Heart right ventricle (tissue), 16 donors: ENCODE measurements around the gene TSPYL2. TPM values are rescaled to one million over a fixed set of nuclear protein-coding genes. Genes with fewer than 3 reads are reported as not detected.

Source experiments
- ATAC-seq, 8 donors: fragments of 200-7000 bp; cut with Tn5 transposase; one replicate each; pipeline ENCODE4 v1.9.1; 2020; ENCODE audit warnings: mild to moderate bottlenecking in 8 of 8, moderate library complexity in 8 of 8, moderate number of reproducible peaks in 1 of 8
- DNase-seq, 2 donors: peaks; one replicate each; pipeline ENCODE4 v3.0.0-alpha.2; 2020
- H3K27ac ChIP-seq, 10 donors: fragments of 200-600 bp; sonication (generic) in 2 of 10; one replicate each; pipeline versions ENCODE4 v1.5.0 to v1.8.0; 2020 to 2022; ENCODE audit warnings: mild to moderate bottlenecking in 3 of 10
- H3K27me3 ChIP-seq, 7 donors: fragments of 200-600 bp; one replicate each; pipeline ENCODE4 v1.8.0; 2021 to 2022; ENCODE audit warnings: mild to moderate bottlenecking in 2 of 7
- H3K36me3 ChIP-seq, 9 donors: fragments of 200-600 bp; sonication (generic) in 1 of 9; one replicate each; pipeline versions ENCODE4 v1.5.0 to v1.8.0; 2020 to 2022; ENCODE audit warnings: mild to moderate bottlenecking in 2 of 9
- H3K4me1 ChIP-seq, 9 donors: fragments of 200-600 bp; sonication (generic) in 1 of 9; one replicate each; pipeline versions ENCODE4 v1.5.0 to v1.8.0; 2020 to 2022; ENCODE audit warnings: mild to moderate bottlenecking in 4 of 9
- H3K4me3 ChIP-seq, 10 donors: fragments of 200-600 bp; sonication (generic) in 2 of 10; one replicate each; pipeline versions ENCODE4 v1.5.0 to v1.8.0; 2020 to 2022; ENCODE audit warnings: mild to moderate bottlenecking in 7 of 10, moderate library complexity in 2 of 10
- H3K9me3 ChIP-seq, 11 donors: fragments of 200-600 bp in 10 of 11; sonication (generic) in 2 of 11; one replicate each; pipeline versions ENCODE4 v1.5.0 to v1.8.0; 2013 to 2022; ENCODE audit warnings: mild to moderate bottlenecking in 2 of 11, control low read depth in 1 of 11, moderate library complexity in 1 of 11
- CTCF ChIP-seq, 9 donors: fragments of 200-600 bp; sonication (generic) in 2 of 9; IDR thresholded peaks; one replicate each; pipeline versions ENCODE4 v1.5.0 to v1.8.0; 2021 to 2022; ENCODE audit warnings: antibody characterized with exemption in 9 of 9, mild to moderate bottlenecking in 5 of 9, moderate library complexity in 1 of 9
- WGBS, 2 donors: extraction: QIAGEN DNeasy Blood & Tissue Kit; methylation state at CpG; one replicate each; pipeline ENCODE4 v1.1.7; 2013; ENCODE audit warnings: inconsistent platforms in 1 of 2; 5-methylcytosine and 5-hydroxymethylcytosine counted together
- intact Hi-C, 10 donors: fragments of 100-400 bp; cut with DNase I; formaldehyde crosslinking; loops; one replicate each; pipeline versions ENCODE4 v1.11.1 to v1.14.2; 2022
- polyA plus RNA-seq, 2 donors: library from polyadenylated mRNA; stranded (reverse); fragments of 200-250 nt; gene quantifications; one replicate each; pipeline ENCODE4 v1.2.3, GENCODE V29; 2013
- total RNA-seq, 10 donors: library from RNA; stranded (reverse); fragmentation: NEBNext Ultra II Directional in 3 of 10; extraction: Animal tissue kit (Norgen Biotek cat#: 25700) in 3 of 10; gene quantifications; one replicate each; pipeline versions ENCODE4 v1.2.1 to v1.2.4, GENCODE V29; 2021 to 2023
- donor health status: Arrhythmogenic right ventricular cardiomyopathy.
- donor health status: ischemic (EF 13 %, LVEDD 7.1; RV severe dilation, severe dysfunction).
- donor health status: healthy with polysubstance abuse.
- donor health status: DM: no; HTN: yes; CAD: no.
- donor health status: DM: no; HTN: no; CAD: no.
- donor health status: ischemic (EF 25% LVEDD 6.9; RV normal size, moderate dysfunction).
- donor health status: ischemic (EF 25% LVEDD 5.7; RV mildly dilated, moderate dysfunction).
- donor health status: healthy.
- donor health status: DM: yes; HTN: yes; CAD: no.
- donor health status: Ischemic cardiomyopathy.
- donor health status: ischemic (EF 35%, LVEDD 5.7; RV mildly dilated, moderate dysfunction).
- donor health status: nonischemic (EF 11% LVEDD 7.7; RV severe dilation, severe dysfunction).
- donor health status: DM: yes; HTN: yes; CAD: no.
- donor health status: PGD.
- donor health status: ischemic (EF 29% LVEDD 5.4; RV normal size, mild dysfunction).
- donor health status: nonischemic (EF 23%, LVEDD 6.1; RV moderate dilation, normal function).

The TSPYL2 gene
- total and polyA plus RNA-seq, 12 donors: 17.2 to 136 (median 26.4) TPM

- intact Hi-C loops: loop anchor here in 3 of 10 donors (1.0 to 10.0 kb wide), 3 partner anchors 19 to 135 kb away; partner anchors contain the start of gene KDM5C (in 1 of the 3)
- no peak for TF ChIP-seq CTCF (IDR thresholded peaks at IDR 0.05)
- Histone ChIP-seq H3K9me3 (no peaks in the 10 kb centered on the region), H3K4me1 (peaks cover 0 to 25% (median 8%) of the 10 kb centered on the region in 9 donors), H3K36me3 (peaks cover 0 to 20% (median 0%) of the 10 kb centered on the region in 9 donors), H3K4me3 (no peak overlapping the region), H3K27ac (no peak overlapping the region), H3K27me3 (peaks cover 0 to 16% (median 0%) of the 10 kb centered on the region in 7 donors)
- WGBS, 2 donors: 58 to 61% methylated on average over 2 of the region's 2 CpGs
- no peak for DNase-seq
- ATAC-seq: no peak
Measured at GRCh38 chrX:53089925-53090324, 7.8 kb downstream of the TSPYL2 start.

- Histone ChIP-seq H3K36me3 (peaks cover 0 to 6% (median 0%) of the 10 kb centered on the region in 9 donors), H3K4me3 (no peak overlapping the region), H3K27ac (no peak overlapping the region), H3K27me3 (peaks cover 0 to 16% (median 0%) of the 10 kb centered on the region in 7 donors), H3K4me1 (peaks cover 0 to 29% (median 11%) of the 10 kb centered on the region in 9 donors), H3K9me3 (no peaks in the 10 kb centered on the region)
- WGBS, 2 donors: 93 to 97% methylated on average over 2 of the region's 2 CpGs
- ATAC-seq (no peak), DNase-seq (no peak)
- intact Hi-C loops: loop anchor here in 1 of 10 donors (10.0 kb wide), 1 partner anchor 133 kb away; the partner anchor contains the start of gene KDM5C
- TF ChIP-seq CTCF (IDR thresholded peaks at IDR 0.05): no peak
Measured at GRCh38 chrX:53091354-53091753, 9.2 kb downstream of the TSPYL2 start.

DNA sequence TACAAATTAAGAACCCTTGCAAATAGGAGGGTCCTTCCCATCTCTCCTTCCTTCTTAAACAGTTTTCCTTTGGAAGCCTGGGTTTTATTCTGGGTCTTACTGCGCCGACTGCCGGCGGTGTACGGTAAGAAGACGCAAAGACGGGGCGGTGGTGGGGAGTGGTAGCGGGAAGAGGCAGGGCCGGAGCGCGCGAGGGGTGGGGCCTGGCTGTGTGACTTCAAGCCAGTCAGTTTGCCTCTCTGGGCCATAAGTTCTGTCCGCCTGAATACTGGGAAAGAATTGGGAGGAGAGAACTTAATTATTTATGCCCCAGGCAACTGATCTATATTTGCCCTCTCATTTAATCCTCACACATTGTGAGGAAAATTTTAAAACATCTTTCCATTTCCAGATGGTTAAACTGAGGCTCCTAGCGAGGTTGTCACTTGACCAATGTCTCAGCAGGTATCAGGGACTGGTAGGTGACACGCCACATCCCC lies 11.0 kb downstream of the TSPYL2 start:
- Histone ChIP-seq H3K27ac (peak overlapping the region; percentile 65 to 90 (median 86)), H3K4me3 (peak overlapping the region in 9 of 10 donors; percentile 10 to 78 (median 73)), H3K9me3 (no peaks in the 10 kb centered on the region), H3K27me3 (peaks cover 0 to 10% (median 0%) of the 10 kb centered on the region in 7 donors), H3K36me3 (no peaks in the 10 kb centered on the region), H3K4me1 (peaks cover 0 to 18% (median 8%) of the 10 kb centered on the region in 9 donors)
- intact Hi-C loops: loop anchor here in 3 of 10 donors (1.0 to 10.0 kb wide), 4 partner anchors 20 to 132 kb away; partner anchors contain the start of gene KDM5C (in 1 of the 3)
- WGBS, 2 donors: 0 to 1% methylated on average over 16 of the region's 16 CpGs
- TF ChIP-seq CTCF (IDR thresholded peaks at IDR 0.05): peak; percentile 19 to 63 (median 52)
- DNase-seq (peak; percentile 80 to 81), ATAC-seq (peak; percentile 69 to 87 (median 76))

GRCh38 chrX:53093748-53094581 lies 11.8 kb downstream of the TSPYL2 start, which contains the start of gene KANTR:
KANTR (plus strand) TSS chrX:53094142; CDS start chrX:53124273, 30,131 bp downstream.
- WGBS, 2 donors: 0 to 1% methylated on average over 49 to 67 of the region's 67 CpGs
- DNase-seq (peak; percentile 74 to 92), ATAC-seq (peak; percentile 89 to 97 (median 95))
- Histone ChIP-seq H3K27ac (peak within 1 kb of the TSS; percentile 65 to 90 (median 86)), H3K27me3 (peaks cover 0 to 4% (median 0%) of the 10 kb centered on the region in 7 donors), H3K9me3 (no peaks in the 10 kb centered on the region), H3K36me3 (peaks cover 0 to 4% (median 0%) of the 10 kb centered on the region in 9 donors), H3K4me3 (peak within 1 kb of the TSS; percentile 47 to 78 (median 72)), H3K4me1 (peaks cover 0 to 15% (median 8%) of the 10 kb centered on the region in 9 donors)
- peak in 3 of 9 donors; percentile 6 to 23 (median 12) for TF ChIP-seq CTCF (IDR thresholded peaks at IDR 0.05)
- intact Hi-C loops: loop anchor here in 3 of 10 donors (1.0 to 10.0 kb wide), 4 partner anchors 21 to 131 kb away; partner anchors contain the start of gene KDM5C (in 1 of the 3)
